Breast epithelium (tissue), 3 donors: ENCODE measurements around the gene CASKIN2.

Experiments used
- POLR2A ChIP-seq: fragments of 450-650 bp; IDR thresholded peaks from one replicate; pipeline ENCODE4 v1.6.1; 2016; ENCODE audit warnings: antibody characterized with exemption, mild to moderate bottlenecking, moderate library complexity
- POLR2AphosphoS5 ChIP-seq, 3 donors: sonication (generic); formaldehyde crosslinking; IDR thresholded peaks; one replicate each; pipeline ENCODE4 v1.6.1; 2017; ENCODE audit warnings: antibody characterized with exemption in 3 of 3
- TF ChIP-seq, protein P1 (sequence below), 3 donors: fragments of 450-650 bp; IDR thresholded peaks; one replicate each; pipeline ENCODE4 v1.5.1; 2016 to 2017; ENCODE audit warnings: antibody characterized with exemption in 3 of 3, mild to moderate bottlenecking in 3 of 3, moderate library complexity in 3 of 3

DNA sequence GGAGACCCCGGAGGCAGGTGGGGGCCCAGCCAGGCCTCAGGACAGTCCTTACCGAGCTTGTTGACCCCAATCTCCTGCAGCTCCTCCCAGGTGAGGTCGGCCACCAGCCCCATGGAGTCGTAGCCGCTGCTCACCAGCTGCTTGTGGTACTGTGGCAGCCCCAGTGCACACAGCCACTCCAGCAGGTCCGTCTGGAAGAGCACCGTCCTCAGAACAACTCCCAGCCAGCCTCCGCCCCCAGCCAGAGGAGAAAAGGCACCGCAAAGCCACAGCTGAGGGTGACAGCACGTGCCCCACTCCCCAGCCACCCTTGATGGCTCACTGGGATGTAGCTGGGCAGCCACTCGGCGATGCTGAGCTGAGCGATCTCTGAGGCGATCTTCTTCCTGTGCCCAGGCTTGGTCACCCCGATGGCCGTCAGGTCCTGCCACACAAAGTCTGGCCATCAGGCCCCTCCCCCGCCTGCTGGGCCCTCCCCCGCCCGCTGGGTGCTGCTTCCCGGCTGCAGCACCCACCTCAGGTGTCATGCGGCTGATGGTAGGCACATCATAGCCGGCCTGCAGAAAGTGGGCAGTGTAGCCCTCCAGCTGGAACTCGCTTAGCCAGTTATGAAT lies 11.9 kb downstream of the CASKIN2 start:
- TF ChIP-seq, protein P1, sequence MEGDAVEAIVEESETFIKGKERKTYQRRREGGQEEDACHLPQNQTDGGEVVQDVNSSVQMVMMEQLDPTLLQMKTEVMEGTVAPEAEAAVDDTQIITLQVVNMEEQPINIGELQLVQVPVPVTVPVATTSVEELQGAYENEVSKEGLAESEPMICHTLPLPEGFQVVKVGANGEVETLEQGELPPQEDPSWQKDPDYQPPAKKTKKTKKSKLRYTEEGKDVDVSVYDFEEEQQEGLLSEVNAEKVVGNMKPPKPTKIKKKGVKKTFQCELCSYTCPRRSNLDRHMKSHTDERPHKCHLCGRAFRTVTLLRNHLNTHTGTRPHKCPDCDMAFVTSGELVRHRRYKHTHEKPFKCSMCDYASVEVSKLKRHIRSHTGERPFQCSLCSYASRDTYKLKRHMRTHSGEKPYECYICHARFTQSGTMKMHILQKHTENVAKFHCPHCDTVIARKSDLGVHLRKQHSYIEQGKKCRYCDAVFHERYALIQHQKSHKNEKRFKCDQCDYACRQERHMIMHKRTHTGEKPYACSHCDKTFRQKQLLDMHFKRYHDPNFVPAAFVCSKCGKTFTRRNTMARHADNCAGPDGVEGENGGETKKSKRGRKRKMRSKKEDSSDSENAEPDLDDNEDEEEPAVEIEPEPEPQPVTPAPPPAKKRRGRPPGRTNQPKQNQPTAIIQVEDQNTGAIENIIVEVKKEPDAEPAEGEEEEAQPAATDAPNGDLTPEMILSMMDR (IDR thresholded peaks at IDR 0.05) = no peak
- TF ChIP-seq POLR2A = no peak
- TF ChIP-seq POLR2AphosphoS5 (IDR thresholded peaks at IDR 0.05) = no peak
